Bone marrow (tissue), 2 donors: ENCODE data around the gene MYO1H.
"Not testable (repeated sequence)": the region's sequence is repeated elsewhere in the genome, so short reads cannot be mapped to it uniquely, and the experiment has no call there.

Source experiments
- DNase-seq, 2 donors: peaks; one replicate each; lab custom pipeline; 2025; lab: John Stamatoyannopoulos, UW

The MYO1H gene, protein sequence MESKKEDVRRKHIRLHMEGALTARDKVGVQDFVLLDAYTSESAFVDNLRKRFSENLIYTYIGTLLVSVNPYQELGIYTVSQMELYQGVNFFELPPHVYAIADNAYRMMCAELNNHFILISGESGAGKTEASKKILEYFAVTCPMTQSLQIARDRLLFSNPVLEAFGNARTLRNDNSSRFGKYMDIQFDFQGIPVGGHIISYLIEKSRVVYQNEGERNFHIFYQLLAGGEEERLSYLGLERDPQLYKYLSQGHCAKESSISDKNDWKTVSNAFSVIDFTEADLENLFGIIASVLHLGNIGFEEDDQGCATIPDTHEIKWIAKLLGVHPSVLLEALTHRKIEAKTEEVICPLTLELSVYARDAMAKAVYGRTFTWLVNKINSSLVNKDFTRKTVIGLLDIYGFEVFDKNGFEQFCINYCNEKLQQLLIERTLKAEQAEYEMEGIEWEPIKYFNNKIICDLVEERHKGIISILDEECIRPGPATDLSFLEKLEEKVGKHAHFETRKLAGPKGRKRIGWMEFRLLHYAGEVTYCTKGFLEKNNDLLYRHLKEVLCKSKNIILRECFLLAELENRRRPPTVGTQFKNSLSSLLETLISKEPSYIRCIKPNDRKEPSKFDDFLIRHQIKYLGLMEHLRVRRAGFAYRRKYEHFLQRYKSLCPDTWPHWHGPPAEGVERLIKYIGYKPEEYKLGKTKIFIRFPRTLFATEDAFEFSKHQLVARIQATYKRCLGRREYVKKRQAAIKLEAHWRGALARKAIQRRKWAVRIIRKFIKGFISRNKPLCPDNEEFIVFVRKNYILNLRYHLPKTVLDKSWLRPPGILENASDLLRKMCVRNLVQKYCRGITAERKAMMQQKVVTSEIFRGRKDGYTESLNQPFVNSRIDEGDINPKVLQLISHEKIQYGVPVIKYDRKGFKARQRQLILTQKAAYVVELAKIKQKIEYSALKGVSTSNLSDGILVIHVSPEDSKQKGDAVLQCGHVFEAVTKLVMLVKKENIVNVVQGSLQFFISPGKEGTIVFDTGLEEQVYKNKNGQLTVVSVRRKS

DNA sequence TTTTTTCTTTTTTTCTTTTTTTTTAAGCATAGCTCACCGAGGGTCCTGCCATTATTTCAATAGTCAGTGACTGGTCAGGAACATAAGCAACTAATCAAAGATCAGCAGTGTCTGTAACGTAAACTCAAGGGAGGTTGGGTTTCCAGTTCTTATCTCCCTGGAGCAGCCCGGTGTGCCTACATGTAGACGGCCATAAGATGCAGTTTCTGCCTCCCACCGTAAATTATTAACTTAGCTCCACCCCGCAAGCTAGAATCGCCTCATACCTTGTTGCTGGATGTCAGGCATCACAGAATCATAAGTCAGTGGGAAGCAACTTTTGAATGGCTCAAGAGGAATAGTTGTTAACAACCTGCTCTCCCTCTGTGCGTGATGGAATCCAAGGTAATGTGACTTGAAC, at the start of gene MYO1H:
Gene MYO1H (plus strand): TSS at position 312 of the 400 bp plus-strand sequence. CDS start 61 bp downstream, at position 373.
- DNase-seq = no peak

DNA sequence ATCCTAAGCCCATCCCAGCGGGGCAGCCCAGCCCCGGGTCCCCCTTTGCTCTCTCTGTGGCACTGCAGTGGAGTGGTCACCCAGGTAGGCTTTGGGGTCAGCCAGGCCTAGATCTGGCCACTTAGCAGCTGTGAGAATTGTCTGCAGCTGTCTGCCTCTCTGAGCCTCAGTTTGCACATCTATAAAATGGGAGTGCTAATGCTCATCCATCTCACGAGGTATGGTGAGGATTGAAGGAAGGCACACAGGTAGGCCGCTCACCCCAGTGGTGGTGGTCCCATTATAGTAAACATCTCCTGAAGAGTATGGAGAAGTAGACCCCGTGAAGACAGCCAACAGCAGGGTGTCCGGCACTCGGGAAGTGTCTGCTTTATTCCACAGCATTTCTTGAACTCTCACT, 47.9 kb upstream of the MYO1H start:
- DNase-seq = no peak

DNA sequence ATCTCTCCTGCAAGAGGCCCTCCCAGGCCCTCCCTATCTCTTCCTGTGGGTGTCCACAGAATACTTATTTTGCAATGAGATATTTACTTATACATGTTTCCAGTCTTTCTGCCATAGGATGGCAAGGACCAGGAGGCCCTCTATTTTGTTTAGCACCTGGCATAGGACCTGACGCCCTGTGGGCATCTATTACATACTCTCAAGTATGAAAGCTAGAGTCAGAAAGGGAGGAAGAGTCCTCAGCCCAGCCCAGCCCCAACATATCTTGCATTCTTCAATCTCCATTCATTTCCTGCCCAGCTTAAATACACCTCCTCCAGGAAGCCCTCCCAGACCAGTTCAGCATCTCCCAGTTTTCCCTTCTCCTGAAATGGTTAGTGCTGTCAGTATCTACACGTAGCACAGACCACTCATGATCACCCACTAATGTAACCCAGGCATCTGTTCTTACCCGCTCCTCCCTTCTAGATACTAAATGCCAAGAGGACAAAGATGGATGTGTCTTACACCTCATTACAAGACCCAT, 46.0 kb upstream of the MYO1H start:
- no peak for DNase-seq

DNA sequence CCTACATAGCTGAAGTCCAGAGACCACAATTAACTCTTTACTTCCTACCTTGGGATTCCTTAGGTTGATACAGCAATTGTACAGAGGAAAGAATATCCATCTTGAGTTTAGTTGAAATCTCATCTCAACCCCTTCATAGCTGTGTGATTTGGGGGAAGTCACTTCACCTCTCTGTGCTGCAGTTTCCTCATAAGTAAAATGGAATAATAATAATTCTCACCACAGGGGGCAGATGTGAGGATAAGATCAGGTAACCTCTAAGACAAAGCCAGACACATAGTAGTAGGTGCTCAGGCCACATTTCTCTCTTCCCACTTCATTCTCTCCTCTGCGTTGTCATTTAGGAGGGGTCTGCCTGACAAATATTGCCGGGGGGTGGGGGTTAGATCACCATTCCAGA, 45.3 kb upstream of the MYO1H start:
- DNase-seq = no peak

DNA sequence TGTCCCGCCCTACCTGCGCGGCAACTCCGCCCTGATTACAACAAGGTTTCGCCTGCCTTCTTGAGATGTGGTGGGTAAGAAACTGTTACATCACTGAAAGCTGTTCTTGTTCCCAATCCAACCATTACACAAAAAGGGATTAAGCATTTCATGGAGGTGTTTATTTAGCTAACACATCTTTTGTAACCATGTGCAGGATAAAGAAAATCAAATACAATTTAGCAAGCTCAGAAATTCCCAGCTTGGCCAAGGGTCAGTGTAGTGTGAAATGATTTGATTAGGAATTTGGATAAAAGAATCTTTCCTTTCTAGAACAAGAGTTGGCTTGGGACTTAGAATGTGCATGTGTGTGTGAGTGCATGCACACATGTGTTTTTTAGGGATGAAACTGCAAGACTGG, 44.9 kb upstream of the MYO1H start:
- DNase-seq = no peak

DNA sequence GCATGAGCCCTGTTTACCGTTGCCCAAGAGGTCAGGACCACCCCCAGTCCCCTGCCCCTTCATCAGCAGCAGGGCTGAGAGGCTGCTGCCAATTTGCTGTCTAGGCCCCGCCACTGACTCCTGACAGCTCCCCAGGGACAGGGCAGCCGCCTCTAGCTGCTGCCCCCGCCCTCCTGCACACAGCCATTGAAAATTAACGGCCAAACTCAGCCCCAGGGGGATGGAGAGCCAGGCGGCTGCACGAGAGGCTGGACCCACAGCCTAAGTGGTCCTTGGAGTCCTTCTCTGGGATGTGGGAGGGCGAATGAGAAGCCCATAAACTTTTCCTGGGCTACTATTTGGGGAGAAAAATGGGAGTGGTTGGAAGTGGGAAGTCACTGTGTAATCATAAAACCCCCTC, 43.2 kb upstream of the MYO1H start:
- no peak for DNase-seq

DNA sequence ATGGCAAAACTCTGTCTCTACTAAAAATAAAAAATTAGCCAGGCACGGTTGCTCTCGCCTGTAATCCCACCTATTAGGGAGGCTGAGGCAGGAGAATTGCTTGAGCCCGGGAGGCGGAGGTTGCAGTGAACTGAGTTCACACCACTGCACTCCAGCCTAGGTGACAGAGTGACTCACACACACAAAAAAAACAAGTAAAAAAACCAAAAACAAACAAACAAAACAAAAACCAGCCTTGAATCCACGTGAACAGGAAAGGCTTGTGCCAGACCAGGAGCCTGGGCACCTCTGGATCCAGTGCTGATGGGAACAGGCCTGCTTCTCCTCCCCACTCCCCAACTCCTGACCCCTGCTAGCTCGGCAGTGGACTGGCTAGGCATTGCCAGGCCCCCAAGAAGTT, 42.2 kb upstream of the MYO1H start:
- no peak for DNase-seq

DNA sequence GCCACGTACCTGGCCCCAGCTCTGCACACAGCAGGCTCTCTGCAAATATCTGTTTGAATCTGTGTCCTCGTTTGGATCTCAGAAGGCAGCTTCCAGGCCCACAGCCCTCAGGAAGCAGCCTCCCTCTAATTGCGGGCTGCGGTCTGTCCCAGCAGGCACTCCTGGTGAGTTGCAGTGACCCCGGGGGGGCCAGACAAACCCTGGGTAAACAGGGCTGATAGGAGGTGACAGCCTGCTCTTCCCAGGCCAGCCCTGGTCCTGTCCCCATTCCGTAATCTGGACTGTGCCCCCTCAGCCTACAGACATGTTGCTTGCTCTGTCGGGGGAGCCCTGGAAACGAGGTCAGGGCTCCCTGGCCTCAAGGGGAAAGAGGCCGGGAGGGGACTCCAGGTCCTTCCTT, 40.6 kb upstream of the MYO1H start:
- DNase-seq = no peak

DNA sequence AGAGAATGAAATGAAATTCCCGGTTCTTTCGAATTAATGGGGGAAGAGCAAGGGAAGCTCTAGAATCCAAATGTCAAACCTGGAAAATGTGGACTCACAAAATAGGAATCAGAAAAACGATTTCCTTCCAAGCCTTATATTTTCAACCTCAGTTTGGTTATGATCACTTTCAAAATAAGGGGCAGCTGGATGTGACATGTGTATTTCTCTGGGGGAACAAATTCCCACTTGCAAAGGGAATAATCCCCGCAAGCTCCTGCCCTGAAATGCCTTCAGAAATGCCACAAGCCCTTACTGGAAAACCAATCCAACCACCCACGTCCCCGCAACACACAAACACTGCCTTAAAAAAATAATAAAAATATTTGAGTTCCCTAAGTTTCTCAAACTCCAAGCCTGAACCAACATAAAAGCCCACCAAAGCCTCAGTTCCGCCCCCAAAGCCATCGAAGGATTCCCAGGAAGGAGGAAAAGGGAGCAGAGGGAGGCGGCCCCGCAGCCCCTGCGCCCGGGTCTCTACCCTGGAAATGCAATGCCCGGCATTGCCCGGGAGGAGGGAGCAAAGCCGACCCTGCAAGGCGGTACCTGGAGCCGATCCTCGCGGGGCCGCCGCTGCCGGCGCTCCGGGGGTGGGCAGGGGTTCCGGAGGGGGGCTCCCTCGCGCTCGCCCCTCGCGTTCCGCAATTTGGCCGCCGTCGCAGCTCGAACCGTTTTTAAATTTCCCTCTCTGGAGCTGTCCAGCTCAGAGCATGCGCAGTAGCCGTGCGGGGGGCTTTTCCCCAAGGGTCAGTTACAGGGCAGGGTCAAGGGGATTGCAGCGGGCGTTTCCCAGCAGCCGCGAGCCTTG, 38.9 kb upstream of the MYO1H start, which contains the start of gene FOXN4:
Gene FOXN4 (minus strand): TSS at position 751 of the 847 bp plus-strand sequence. CDS start 963 bp downstream, outside the sequence.
- DNase-seq = no peak

DNA sequence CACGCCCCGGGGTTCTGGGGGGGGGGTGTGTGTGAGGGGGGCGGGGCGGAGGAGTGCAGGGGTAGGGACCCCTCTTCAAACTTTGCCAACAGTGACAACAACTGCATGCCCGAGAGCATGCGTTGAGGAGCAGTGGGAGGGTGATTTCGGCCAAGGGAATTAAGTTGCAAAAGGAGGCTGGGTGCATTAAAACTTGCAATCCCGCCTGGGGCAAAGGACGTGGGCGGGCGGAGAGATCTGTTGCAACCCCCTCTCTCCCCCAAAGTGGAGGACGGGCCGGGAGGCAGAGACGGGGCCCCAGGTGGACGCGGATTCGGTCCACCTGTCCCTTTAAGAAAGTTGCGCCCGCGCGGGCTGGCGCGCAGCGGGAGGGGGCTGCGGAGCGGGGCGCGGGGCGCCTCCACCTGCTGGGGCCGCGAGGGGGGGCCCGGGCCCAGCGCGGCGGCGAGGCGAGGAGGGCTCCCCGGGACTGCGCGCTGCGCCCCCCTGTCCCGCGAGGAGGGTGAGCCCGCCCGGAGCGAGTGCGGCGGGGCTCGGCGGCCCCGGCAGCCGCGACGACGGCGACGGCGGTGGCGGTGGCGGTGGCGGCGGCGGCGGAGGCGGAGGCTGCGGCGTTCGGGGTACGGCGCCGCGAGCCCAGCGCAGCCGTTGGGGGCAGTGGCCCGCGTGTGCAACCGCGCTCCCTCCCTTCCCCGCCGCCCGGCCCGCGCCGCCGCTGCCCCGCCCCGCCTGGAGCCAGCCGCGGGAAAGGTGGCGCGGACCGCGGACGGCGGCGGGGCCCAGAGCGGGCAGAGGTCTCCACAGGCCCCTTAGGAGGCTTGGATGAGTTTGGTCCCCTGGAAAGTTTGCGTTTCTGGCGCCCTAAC, 38.1 kb upstream of the MYO1H start:
- no peak for DNase-seq

DNA sequence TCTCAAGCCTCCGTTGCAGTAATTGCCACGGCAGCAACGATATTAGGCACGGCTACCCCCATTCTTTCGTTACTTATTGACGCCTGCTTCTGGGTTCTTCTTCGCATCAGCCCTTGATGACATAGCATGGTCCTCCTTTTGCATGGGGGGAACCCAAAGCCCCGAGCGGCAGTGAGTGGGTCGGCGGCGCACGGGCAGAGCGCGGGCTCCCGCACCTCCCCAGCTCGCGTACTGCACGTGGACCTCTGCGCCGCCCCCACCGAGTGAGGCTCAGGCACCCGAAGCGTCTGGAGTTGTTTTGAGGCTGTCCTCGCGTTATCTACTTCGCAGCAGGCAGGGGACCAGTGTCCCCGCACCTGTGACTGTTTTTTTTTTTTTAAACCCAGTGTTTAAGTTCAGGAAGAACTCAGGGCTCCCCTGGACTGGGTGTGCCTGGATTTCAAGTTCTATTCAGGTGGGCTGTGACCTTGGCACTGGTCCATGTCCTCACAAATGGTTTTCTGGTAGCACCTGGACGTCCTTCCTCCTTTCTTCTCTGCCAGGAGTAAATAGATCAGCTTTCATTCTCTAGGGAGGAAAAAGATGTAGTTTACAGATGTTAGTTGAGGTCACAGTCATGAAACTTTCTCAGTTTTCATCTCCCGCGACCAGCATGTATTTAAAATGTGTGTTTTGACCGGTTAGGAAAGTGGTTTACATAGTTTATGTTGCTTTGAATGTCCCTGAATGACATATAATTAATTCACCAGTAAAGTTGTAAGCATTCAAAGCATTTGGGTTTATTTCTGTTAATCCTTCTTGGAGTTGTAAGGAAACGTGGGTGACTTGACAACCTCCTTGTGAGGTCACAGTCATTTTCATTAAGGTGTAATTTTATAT, 37.2 kb upstream of the MYO1H start:
- DNase-seq = no peak

DNA sequence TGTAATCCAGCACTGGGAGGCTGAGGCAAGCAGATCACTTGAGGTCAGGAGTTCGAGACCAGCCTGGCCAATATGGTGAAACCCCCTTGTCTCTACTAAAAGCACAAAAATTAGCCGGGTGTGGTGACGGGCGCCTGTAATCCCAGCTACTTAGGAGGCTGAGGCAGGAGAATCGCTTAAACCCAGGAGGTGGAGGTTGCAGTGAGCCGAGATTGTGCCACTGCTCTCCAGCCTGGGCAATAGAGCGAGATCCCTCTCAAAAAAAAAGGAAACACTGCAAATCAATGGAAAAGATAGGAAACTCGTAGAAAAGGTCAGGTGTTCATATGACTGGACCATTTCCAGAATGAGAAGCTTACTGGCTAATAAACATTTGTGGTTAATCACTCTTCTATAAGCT, 26.4 kb upstream of the MYO1H start:
- not testable (repeated sequence) for DNase-seq

DNA sequence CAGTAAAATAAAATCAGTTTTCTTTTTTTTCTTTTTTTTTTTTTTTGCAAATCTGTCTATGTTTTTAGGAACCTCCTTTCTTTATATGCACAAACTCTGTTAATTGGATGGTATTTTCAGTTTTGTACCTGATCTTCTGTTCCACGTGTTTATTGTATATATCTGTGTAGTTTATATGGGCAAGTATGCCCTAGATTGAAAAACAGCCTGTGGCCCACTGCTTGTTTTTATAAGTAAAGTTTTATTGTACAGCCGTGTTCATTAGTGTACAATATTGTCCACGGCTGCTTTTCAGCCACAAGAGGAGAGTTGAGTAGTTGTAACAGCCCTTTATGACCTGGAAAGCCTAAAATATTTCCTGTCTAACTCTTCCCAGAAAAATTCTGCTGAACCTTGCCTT, 18.7 kb upstream of the MYO1H start:
- no peak for DNase-seq

DNA sequence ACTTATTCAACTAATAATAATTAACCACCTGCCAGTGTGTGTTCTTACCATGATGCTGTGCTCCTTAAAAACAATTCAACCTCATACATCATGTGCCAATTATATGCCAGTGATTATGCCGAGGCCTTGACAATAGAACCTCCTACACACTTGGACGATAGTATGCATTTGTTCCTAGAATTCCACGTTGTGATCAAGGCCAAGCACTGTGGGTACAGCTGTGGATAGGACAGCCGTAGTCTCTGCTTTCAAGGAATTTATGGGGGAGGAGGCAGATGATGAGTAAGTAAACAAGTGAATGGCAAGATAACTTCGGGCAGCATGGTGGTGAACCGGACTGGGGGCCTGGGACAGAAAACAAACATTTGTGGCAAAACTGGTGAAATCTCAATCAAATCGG, 18.0 kb upstream of the MYO1H start:
- DNase-seq = no peak

DNA sequence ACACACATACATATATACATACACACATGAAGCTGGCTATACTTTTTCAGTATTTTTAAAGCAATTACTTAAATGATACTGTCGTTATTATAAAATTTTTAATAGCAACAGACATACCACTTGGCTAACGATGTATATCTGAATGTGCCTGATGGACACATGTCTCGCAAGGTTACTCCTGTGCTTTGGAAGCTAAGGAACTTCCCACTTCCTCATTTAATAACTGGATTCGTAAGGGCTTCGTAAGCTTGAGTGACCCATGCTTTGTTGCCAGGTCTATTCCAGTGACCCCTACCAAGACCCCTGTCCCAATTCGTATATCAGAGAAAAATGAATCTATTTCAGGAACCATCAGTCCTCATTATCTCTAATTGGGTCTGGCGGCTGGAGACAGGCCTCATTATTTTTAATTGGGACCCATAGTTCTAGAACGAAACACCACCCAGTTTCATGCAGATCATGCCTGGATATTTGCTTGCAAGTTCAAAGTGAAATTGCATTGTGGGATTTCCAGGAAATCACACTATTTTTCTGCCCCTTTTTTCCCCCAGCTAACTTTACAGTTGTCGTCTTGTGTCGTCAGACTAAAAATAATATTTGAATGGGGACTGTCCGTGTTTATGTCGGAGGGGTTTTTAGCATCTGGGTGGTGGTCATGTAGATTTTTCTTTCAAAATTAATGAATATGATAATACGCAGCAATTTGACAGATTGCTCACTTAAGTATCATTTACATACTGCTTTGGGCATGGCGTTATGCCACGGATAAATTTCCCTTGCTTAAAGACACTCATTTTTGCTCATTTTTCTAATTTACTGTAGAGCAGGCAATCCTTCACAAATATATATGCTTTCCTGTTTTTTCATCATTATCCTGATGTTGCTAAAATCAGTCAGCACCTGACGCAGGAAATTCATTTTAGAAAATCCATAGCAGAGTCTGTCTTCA, 17.1 kb upstream of the MYO1H start:
- DNase-seq = no peak

DNA sequence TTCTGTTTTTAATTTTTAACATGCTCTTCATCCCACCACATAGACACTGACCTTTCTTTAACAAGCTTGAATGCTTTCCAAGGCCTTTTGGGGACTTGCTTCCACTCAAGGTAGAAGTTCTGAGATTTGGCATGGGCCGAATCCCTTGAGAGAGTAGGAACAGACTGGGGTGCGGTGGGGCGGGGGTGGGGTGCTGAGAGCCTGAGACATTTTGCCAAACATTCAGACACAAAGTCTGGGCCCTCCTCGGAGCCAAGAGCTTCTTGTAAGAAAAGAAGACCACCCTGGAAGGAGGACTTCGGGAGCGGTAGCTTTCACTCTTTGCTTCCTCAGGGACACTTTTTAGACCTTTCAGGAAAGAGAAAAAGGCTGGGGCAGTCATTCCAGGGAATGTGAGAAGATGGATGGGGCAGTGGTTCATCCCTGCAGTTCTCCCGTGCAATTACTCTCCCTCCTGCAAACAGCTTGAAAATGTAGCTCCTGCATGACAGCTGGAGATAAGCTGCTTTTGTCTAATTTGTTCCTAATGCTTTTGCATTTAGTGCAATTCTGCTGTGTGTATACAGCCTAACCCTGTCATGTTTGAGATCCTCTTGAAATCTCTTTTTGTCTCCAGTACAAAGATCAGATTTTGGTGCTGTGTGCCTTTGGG, 16.3 kb upstream of the MYO1H start:
- DNase-seq = no peak

DNA sequence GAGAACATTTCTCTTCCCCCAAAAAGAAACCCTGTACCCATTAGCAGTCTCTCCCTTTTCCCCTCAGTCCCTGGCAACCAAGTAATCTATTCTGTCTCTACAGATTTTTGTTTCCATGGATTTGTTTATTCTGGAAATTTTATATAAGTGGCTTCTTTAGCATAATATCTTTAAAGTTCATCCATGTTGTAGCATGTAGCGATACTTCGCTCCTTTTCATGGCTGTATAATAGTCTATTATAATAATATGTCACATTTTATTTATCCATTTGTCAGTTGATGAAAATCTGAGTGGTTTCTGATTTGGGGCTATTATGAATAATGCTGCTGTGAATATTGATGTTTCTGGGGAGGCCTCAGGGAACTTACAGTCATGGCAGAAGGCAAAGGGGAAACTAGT, 12.8 kb upstream of the MYO1H start:
- DNase-seq = no peak

DNA sequence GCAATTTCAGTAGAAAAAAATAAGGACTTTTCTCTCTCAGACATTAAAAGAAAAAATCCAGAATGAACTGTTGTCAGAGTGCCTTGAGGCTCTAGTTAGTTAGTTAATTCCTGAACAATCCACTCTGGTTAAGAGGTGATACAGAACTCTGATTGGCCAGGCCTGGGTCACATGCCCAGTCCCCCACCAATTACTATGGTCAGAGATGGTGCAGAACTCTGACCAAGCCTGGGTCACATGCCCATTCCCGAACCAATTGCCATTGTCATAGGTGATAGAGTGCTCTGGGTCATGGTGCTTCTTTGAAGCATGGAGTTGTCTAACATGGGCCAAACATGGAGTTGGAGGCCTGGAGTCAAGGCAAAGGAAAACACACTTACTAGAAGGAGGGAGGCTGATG, 11.1 kb upstream of the MYO1H start:
- DNase-seq = no peak
